Fibroblast of pulmonary artery (primary cell): ENCODE measurements around the gene MAN2A2.

Source experiments
- DNase-seq: peaks from one replicate; pipeline ENCODE4 v3.0.0-alpha.2; 2010; ENCODE audit warnings: low read depth
- H3K4me3 ChIP-seq: replicated peaks from 2 replicates; pipeline ENCODE4 v1.5.1; 2011; ENCODE audit warnings: low read depth, mild to moderate bottlenecking, control low read depth, low read length, moderate library complexity
- TF ChIP-seq, protein P1 (sequence below): IDR thresholded peaks from 2 replicates; pipeline ENCODE4 v1.5.1; 2011; ENCODE audit warnings: mild to moderate bottlenecking, control low read depth, low read length, inconsistent platforms; ENCODE audit errors: missing control alignments

MAN2A2 gene

GRCh38 chr15:90910441-90911301, 7.6 kb downstream of the MAN2A2 start:
- no peak for DNase-seq
- no peak overlapping the region for H3K4me3 ChIP-seq
- TF ChIP-seq, protein P1, sequence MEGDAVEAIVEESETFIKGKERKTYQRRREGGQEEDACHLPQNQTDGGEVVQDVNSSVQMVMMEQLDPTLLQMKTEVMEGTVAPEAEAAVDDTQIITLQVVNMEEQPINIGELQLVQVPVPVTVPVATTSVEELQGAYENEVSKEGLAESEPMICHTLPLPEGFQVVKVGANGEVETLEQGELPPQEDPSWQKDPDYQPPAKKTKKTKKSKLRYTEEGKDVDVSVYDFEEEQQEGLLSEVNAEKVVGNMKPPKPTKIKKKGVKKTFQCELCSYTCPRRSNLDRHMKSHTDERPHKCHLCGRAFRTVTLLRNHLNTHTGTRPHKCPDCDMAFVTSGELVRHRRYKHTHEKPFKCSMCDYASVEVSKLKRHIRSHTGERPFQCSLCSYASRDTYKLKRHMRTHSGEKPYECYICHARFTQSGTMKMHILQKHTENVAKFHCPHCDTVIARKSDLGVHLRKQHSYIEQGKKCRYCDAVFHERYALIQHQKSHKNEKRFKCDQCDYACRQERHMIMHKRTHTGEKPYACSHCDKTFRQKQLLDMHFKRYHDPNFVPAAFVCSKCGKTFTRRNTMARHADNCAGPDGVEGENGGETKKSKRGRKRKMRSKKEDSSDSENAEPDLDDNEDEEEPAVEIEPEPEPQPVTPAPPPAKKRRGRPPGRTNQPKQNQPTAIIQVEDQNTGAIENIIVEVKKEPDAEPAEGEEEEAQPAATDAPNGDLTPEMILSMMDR, result no peak

GRCh38 chr15:90911302-90911623, 8.2 kb downstream of the MAN2A2 start:
- TF ChIP-seq, protein P1, result no peak
- no peak overlapping the region for H3K4me3 ChIP-seq
- no peak for DNase-seq

- H3K4me3 ChIP-seq, result no peak overlapping the region
- TF ChIP-seq, protein P1, result no peak
- DNase-seq, result no peak
Observed at GRCh38 chr15:90911906-90912769, 9.0 kb downstream of the MAN2A2 start.

DNA sequence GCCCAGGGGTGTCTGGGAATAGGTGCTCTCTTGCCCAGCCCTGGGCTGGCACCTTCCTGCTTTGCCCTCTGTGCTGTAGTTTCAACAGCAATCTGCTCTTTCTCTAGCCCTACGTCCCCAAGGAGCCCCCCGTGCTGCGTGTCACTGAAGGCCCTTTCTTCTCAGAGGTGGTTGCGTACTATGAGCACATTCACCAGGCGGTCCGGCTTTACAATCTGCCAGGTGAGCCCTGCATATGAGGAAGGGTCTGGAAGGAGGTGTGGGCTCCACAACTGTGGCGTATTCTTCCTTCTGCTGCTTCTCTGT, 9.6 kb downstream of the MAN2A2 start:
- no peak overlapping the region for H3K4me3 ChIP-seq
- TF ChIP-seq, protein P1, result no peak
- no peak for DNase-seq

- TF ChIP-seq, protein P1, result no peak
- no peak overlapping the region for H3K4me3 ChIP-seq
- no peak for DNase-seq
Observed at GRCh38 chr15:90913398-90913944, 10.4 kb downstream of the MAN2A2 start.

DNA sequence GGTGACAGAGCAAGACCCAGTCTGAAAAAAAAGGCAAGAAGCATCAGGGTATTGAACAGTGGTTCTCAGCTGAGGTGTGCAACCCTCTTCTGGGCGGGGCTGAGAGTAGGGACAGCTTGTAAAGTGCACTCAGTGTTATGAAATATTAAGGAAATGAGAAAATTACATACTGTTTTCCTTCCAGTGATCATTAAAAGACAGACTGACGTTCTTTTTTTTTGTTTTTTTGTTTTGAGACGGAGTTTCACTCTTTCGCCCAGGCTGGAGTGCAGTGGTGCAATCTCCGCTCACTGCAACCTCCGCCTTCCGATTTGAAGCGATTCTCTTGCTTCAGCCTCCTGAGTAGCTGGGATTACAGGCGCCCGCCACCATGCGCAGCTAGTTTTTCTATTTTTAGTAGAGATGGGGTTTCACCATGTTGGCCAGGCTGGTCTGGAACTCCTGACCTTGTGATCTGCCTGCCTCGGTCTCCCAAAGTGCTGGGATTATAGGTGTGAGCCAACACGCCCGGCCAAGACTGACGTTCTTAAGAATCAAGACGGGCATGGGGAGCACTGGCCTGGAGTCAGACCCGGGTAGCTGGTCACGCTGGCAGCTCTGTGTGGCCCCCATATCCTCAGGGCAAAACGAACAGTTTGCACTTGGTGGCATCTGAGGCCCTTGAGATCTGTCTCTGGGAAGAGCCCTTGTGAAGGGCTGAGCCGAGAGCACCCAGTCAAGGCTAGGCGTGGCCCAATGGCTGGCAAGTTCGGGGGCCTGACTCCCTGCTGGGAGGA, 11.4 kb downstream of the MAN2A2 start:
- TF ChIP-seq, protein P1, result no peak

More for the DNA sequence above, 11.4 kb downstream of the MAN2A2 start:
- no peak overlapping the region for H3K4me3 ChIP-seq
- DNase-seq, result no peak
